H1 (cell line): ENCODE data around the gene EPB41L4B. TPM values are rescaled to one million over a fixed set of nuclear protein-coding genes. Genes with fewer than 3 reads are reported as not detected.

Source experiments
- CTCF ChIA-PET: fragments of 300-600 bp; sonication (Branson Sonifier 250); formaldehyde crosslinking; loops from one replicate; lab custom pipeline; 2021; ENCODE audit not compliant: partially characterized antibody; lab: Charles Lee
- POLR2A ChIA-PET: fragments of 300-600 bp; sonication (Branson Sonifier 250); formaldehyde crosslinking; loops from one replicate; lab custom pipeline; 2021; ENCODE audit warnings: inconsistent platforms; ENCODE audit not compliant: partially characterized antibody; lab: Charles Lee
- DNase-seq, 2 experiments: peaks; one replicate each; pipeline versions ENCODE4 v3.0.0 to v3.0.0-alpha.2; 2010 to 2022; ENCODE audit warnings: low spot score in 2 of 2, low read depth in 1 of 2, mixed read lengths in 1 of 2
- FAIRE-seq: peaks from 2 replicates; lab custom pipeline; 2011; peaks lifted over from hg19 to GRCh38; lab: Jason Lieb, UNC
- H2AFZ ChIP-seq: 2 replicates; pipeline ENCODE4 v1.8.1; 2012; ENCODE audit warnings: low read length, inconsistent platforms
- H2AK5ac ChIP-seq: 2 replicates; pipeline ENCODE4 v1.6.1; 2013; ENCODE audit warnings: low read depth, low read length
- H2BK120ac ChIP-seq: replicated peaks from 2 replicates; pipeline ENCODE3; 2013; ENCODE audit warnings: low read depth, low read length, inconsistent platforms
- H2BK12ac ChIP-seq: 2 replicates; pipeline ENCODE4 v1.6.1; 2013; ENCODE audit warnings: low read depth, low read length
- H2BK15ac ChIP-seq: 2 replicates; pipeline ENCODE4 v1.6.1; 2013; ENCODE audit warnings: low read length
- H2BK20ac ChIP-seq: 2 replicates; pipeline ENCODE4 v1.6.1; 2013; ENCODE audit warnings: low read length
- H2BK5ac ChIP-seq: 2 replicates; pipeline ENCODE4 v1.6.1; 2013; ENCODE audit warnings: low read depth, low read length
- H3K14ac ChIP-seq: 2 replicates; pipeline ENCODE4 v1.6.1; 2013; ENCODE audit warnings: inconsistent platforms; ENCODE audit not compliant: insufficient read length
- H3K18ac ChIP-seq: 2 replicates; pipeline ENCODE4 v1.6.1; 2013; ENCODE audit warnings: low read length; ENCODE audit errors: extremely low read depth
- H3K23ac ChIP-seq: 2 replicates; pipeline ENCODE4 v1.6.1; 2013; ENCODE audit warnings: inconsistent platforms; ENCODE audit not compliant: insufficient read length
- H3K23me2 ChIP-seq: 2 replicates; pipeline ENCODE4 v1.6.1; 2013; ENCODE audit warnings: low read depth, low read length
- H3K27ac ChIP-seq: 2 replicates; pipeline ENCODE4 v1.6.1; 2011; ENCODE audit warnings: low read depth, low read length, inconsistent platforms
- H3K27me3 ChIP-seq, 4 experiments: replicated peaks in 1 of 4; 1 replicate in 1 of 4; 2 replicates in 3 of 4; pipeline versions ENCODE4 v1.6.1 to v1.8.1; 2011 to 2013; ENCODE audit warnings: low read length in 3 of 4, mild to moderate bottlenecking in 3 of 4, inconsistent platforms in 2 of 4, mixed read lengths in 2 of 4, moderate library complexity in 1 of 4; ENCODE audit not compliant: control insufficient read depth in 3 of 4, insufficient read depth in 3 of 4; ENCODE audit errors: extremely low read depth in 1 of 4
- H3K36me3 ChIP-seq, 4 experiments: 2 replicates each; pipeline versions ENCODE4 v1.6.1 to v1.8.1; 2011 to 2013; ENCODE audit warnings: mild to moderate bottlenecking in 4 of 4, low read length in 3 of 4, moderate library complexity in 2 of 4, control low read depth in 1 of 4, inconsistent platforms in 1 of 4; ENCODE audit not compliant: insufficient read depth in 4 of 4, control insufficient read depth in 2 of 4
- H3K4ac ChIP-seq: replicated peaks from 2 replicates; pipeline ENCODE3; 2013; ENCODE audit warnings: low read length, low read depth, mixed read lengths, inconsistent platforms; ENCODE audit not compliant: insufficient read length
- H3K4me1 ChIP-seq, 4 experiments: replicated peaks in 1 of 4; 1 replicate in 1 of 4; 2 replicates in 3 of 4; pipeline versions ENCODE4 v1.6.1 to v1.8.1; 2011 to 2013; ENCODE audit warnings: low read length in 3 of 4, inconsistent platforms in 2 of 4, mixed read lengths in 1 of 4; ENCODE audit not compliant: insufficient read depth in 4 of 4, control insufficient read depth in 3 of 4
- H3K4me2 ChIP-seq, 2 experiments: 2 replicates each; pipeline versions ENCODE4 v1.6.1 to v1.8.1; 2011 to 2013; ENCODE audit warnings: low read depth in 2 of 2, low read length in 2 of 2, control low read depth in 1 of 2, inconsistent platforms in 1 of 2, mild to moderate bottlenecking in 1 of 2; ENCODE audit not compliant: insufficient read depth in 1 of 2
- H3K4me3 ChIP-seq, 4 experiments: fragments of 200-600, 300-600 bp in 1 of 4; sonication (generic), shearing (Covaris generic), sonication (Bioruptor Twin) in 1 of 4; 2 replicates each; pipeline versions ENCODE4 v1.5.1 to v1.8.1; 2011 to 2016; ENCODE audit warnings: low read length in 4 of 4, low read depth in 3 of 4, control low read depth in 2 of 4, inconsistent platforms in 2 of 4, mild to moderate bottlenecking in 2 of 4, mixed read lengths in 1 of 4, moderate library complexity in 1 of 4; ENCODE audit not compliant: insufficient read depth in 2 of 4; ENCODE audit errors: extremely low read depth in 1 of 4
- H3K56ac ChIP-seq: replicated peaks from 2 replicates; pipeline ENCODE3; 2013; ENCODE audit warnings: low read depth, mild to moderate bottlenecking, mixed read lengths, low read length, inconsistent platforms; ENCODE audit not compliant: insufficient read length
- H3K79me1 ChIP-seq: 2 replicates; pipeline ENCODE4 v1.6.1; 2013; ENCODE audit warnings: low read depth, low read length, control low read depth
- H3K79me2 ChIP-seq, 2 experiments: 2 replicates each; pipeline versions ENCODE4 v1.6.1 to v1.8.1; 2012 to 2013; ENCODE audit warnings: low read length in 2 of 2, mild to moderate bottlenecking in 2 of 2, inconsistent platforms in 1 of 2; ENCODE audit not compliant: insufficient read depth in 2 of 2, control insufficient read depth in 1 of 2
- H3K9ac ChIP-seq, 4 experiments: replicated peaks in 1 of 4; 1 replicate in 1 of 4; 2 replicates in 3 of 4; pipeline versions ENCODE4 v1.6.1 to v1.8.1; 2011 to 2013; ENCODE audit warnings: low read depth in 3 of 4, low read length in 3 of 4, control low read depth in 2 of 4, mild to moderate bottlenecking in 2 of 4, moderate library complexity in 2 of 4, inconsistent platforms in 1 of 4; ENCODE audit errors: extremely low read depth in 1 of 4
- H3K9me3 ChIP-seq, 2 experiments: 2 replicates each; pipeline versions ENCODE4 v1.6.1 to v1.8.1; 2012 to 2013; ENCODE audit warnings: mild to moderate bottlenecking in 2 of 2, moderate library complexity in 2 of 2, control low read depth in 1 of 2, inconsistent platforms in 1 of 2, low read depth in 1 of 2, low read length in 1 of 2, mixed read lengths in 1 of 2; ENCODE audit not compliant: insufficient read depth in 2 of 2
- H4K20me1 ChIP-seq, 2 experiments: replicated peaks in 1 of 2; 2 replicates each; pipeline versions ENCODE3 to v1.8.1; 2011 to 2013; ENCODE audit warnings: inconsistent platforms in 2 of 2, low read length in 2 of 2, mild to moderate bottlenecking in 1 of 2; ENCODE audit not compliant: insufficient read depth in 2 of 2, control insufficient read depth in 1 of 2
- H4K5ac ChIP-seq: 2 replicates; pipeline ENCODE4 v1.6.1; 2013; ENCODE audit warnings: low read length, low read depth, mixed read lengths, inconsistent platforms; ENCODE audit not compliant: insufficient read length
- H4K8ac ChIP-seq: 2 replicates; pipeline ENCODE4 v1.8.0; 2013; ENCODE audit warnings: mild to moderate bottlenecking, moderate library complexity, low read length, inconsistent platforms; ENCODE audit not compliant: insufficient read depth; ENCODE audit errors: extremely low read depth
- H4K91ac ChIP-seq: replicated peaks from 2 replicates; pipeline ENCODE3; 2013; ENCODE audit warnings: low read length, mixed read lengths, inconsistent platforms; ENCODE audit not compliant: insufficient read length
- ATF3 ChIP-seq: IDR thresholded peaks from 2 replicates; pipeline ENCODE4 v1.6.1; 2011; ENCODE audit warnings: low read depth, mild to moderate bottlenecking, low read length; ENCODE audit not compliant: insufficient read depth
- EZH2 ChIP-seq: fragments of 200-600 bp; sonication (generic); IDR thresholded peaks from 2 replicates; pipeline ENCODE4 v1.7.1; 2012; ENCODE audit warnings: low read depth, mild to moderate bottlenecking, moderate library complexity, low read length, inconsistent platforms; ENCODE audit not compliant: severe bottlenecking
- GTF2F1 ChIP-seq: IDR thresholded peaks from 2 replicates; pipeline ENCODE4 v1.6.1; 2012; ENCODE audit warnings: low read depth, low read length, improper control_type of control experiment, borderline replicate concordance
- JUND ChIP-seq: IDR thresholded peaks from 2 replicates; pipeline ENCODE4 v1.6.1; 2011; ENCODE audit warnings: mild to moderate bottlenecking, improper control_type of control experiment, low read length
- MAFK ChIP-seq: IDR thresholded peaks from 2 replicates; pipeline ENCODE4 v1.6.1; 2012; ENCODE audit warnings: low read depth, mild to moderate bottlenecking, improper control_type of control experiment, low read length
- POLR2AphosphoS5 ChIP-seq: IDR thresholded peaks from 2 replicates; pipeline ENCODE4 v1.6.1; 2011; ENCODE audit warnings: low read depth, low read length
- RNF2 ChIP-seq: fragments of 200-900, 300-1000 bp; sonication (generic); IDR thresholded peaks from 2 replicates; pipeline ENCODE4 v1.7.1; 2016; ENCODE audit warnings: borderline replicate concordance, low read depth, mild to moderate bottlenecking, antibody characterized with exemption, low read length; ENCODE audit not compliant: poor library complexity, severe bottlenecking; ENCODE audit errors: missing control alignments
- SIX5 ChIP-seq: IDR thresholded peaks from 2 replicates; pipeline ENCODE4 v1.6.1; 2011; ENCODE audit warnings: mild to moderate bottlenecking, low read depth, low read length
- SRF ChIP-seq: IDR thresholded peaks from 2 replicates; pipeline ENCODE4 v1.6.1; 2011; ENCODE audit warnings: mild to moderate bottlenecking, low read depth, low read length, moderate library complexity
- TEAD4 ChIP-seq: IDR thresholded peaks from 2 replicates; pipeline ENCODE4 v1.6.1; 2012; ENCODE audit warnings: low read depth, low read length, inconsistent platforms, mixed read lengths
- USF2 ChIP-seq: IDR thresholded peaks from 2 replicates; pipeline ENCODE4 v1.6.1; 2011; ENCODE audit warnings: low read length, improper control_type of control experiment
- YY1 ChIP-seq: IDR thresholded peaks from 2 replicates; pipeline ENCODE4 v1.6.1; 2011; ENCODE audit warnings: low read depth, mild to moderate bottlenecking, low read length
- WGBS, 2 experiments: shearing (Covaris generic) in 1 of 2; methylation state at CpG; one replicate each; pipeline versions ENCODE4 v1.1.6 to v1.1.7; 2013 to 2015; ENCODE audit warnings: low lambda C conversion rate in 2 of 2, mixed read lengths in 2 of 2, inconsistent platforms in 1 of 2, low coverage in 1 of 2, missing lambda C conversion rate in 1 of 2; ENCODE audit not compliant: insufficient replicate concordance in 2 of 2, insufficient coverage in 1 of 2, insufficient read length in 1 of 2; ENCODE audit errors: extremely low coverage in 1 of 2, missing lambda C conversion rate in 1 of 2; 5-methylcytosine and 5-hydroxymethylcytosine counted together
- polyA plus RNA-seq, 7 experiments: library from polyadenylated mRNA; depleted of rRNA in 3 of 7; stranded (reverse) in 5 of 7; unstranded in 2 of 7; fragments of >200 nt in 5 of 7; fragments of 200-250 nt in 2 of 7; gene quantifications; 1 replicate in 5 of 7; 2 replicates in 1 of 7; 4 replicates in 1 of 7; pipeline versions ENCODE4 v1.2.1 to v1.2.3, GENCODE V29; 2011 to 2013; ENCODE audit warnings: missing spikeins in 2 of 7, mixed read lengths in 2 of 7
- total RNA-seq: library from RNA; stranded (reverse); fragmentation: NEBNext Ultra II Directional; extraction: Animal tissue kit (Norgen Biotek cat#: 25700); gene quantifications from 2 replicates; pipeline ENCODE4 v1.2.1, GENCODE V29; 2021

EPB41L4B gene
- total and polyA plus RNA-seq, 2 of the 8 experiments (the other 6 are each of a cell fraction or from before 2014, with no cell fraction given), result 11.9 to 25.0 TPM

GRCh38 chr9:109299891-109300290, 21.0 kb downstream of the EPB41L4B start:
- Histone ChIP-seq H3K4me3 (no peak overlapping the region), H3K9ac (no peak overlapping the region), H2AK5ac (no peak overlapping the region), H4K5ac (no peak overlapping the region), H3K18ac (no peak overlapping the region), H3K14ac (no peak overlapping the region), H3K4me1 (peaks cover 0 to 4% (median 0%) of the 10 kb centered on the region in 4 experiments; a peak in 3 of 7 replicates), H4K8ac (peak overlapping the region; percentile 9; the same call in 1 of the 2 replicates), H2BK120ac (no peak overlapping the region), H3K79me2 (peaks cover 9 to 93% of the 10 kb centered on the region in 2 experiments; a peak in 3 of 4 replicates), H2BK12ac (no peak overlapping the region), H2BK15ac (no peak overlapping the region), H3K27me3 (no peaks in the 10 kb centered on the region), H2BK20ac (no peak overlapping the region), H3K27ac (no peak overlapping the region), H3K4me2 (no peak overlapping the region), H3K9me3 (no peaks in the 10 kb centered on the region), H3K79me1 (peaks cover 20% of the 10 kb centered on the region), H3K23me2 (no peaks in the 10 kb centered on the region), H4K91ac (no peak overlapping the region), H3K4ac (no peak overlapping the region), H3K23ac (no peak overlapping the region), H2AFZ (no peak overlapping the region), H3K56ac (no peak overlapping the region), H4K20me1 (peaks cover 5 to 8% of the 10 kb centered on the region in 2 experiments), H3K36me3 (no peaks in the 10 kb centered on the region), H2BK5ac (no peak overlapping the region)
- CTCF ChIA-PET, result interaction anchor here (0.6 kb wide), 1 partner anchor 1475 kb away, joined by 3 read pairs; no protein-coding TSS in a partner anchor
- no peak for FAIRE-seq
- POLR2A ChIA-PET, result interaction anchor here (0.9 to 1.0 kb wide), 3 partner anchors 17 to 48 kb away, joined by 3 to 4 read pairs (median 3); no protein-coding TSS in a partner anchor
- 90% methylated on average over 9 of the region's 11 CpGs; no CpG with 5 or more reads in 1 of the 2 experiments for WGBS, 2 experiments
- DNase-seq, result no peak
- TF ChIP-seq GTF2F1 (no peak), YY1 (no peak), POLR2AphosphoS5 (no peak), RNF2 (no peak), TEAD4 (no peak), USF2 (no peak), JUND (no peak), MAFK (no peak), SIX5 (no peak), ATF3 (no peak), SRF (no peak), EZH2 (no peak)
